NCI-H2107 treated with DMSO at 0.1 percent for 48 hours (cell line): ENCODE data around the gene HYAL4.
"Not testable (repeated sequence)": the region's sequence is repeated elsewhere in the genome, so short reads cannot be mapped to it uniquely, and the experiment has no call there.

Source experiments
- DNase-seq: peaks from one replicate; lab custom pipeline; 2025; ENCODE audit not compliant: unreplicated experiment; lab: John Stamatoyannopoulos, UW

The HYAL4 gene, protein sequence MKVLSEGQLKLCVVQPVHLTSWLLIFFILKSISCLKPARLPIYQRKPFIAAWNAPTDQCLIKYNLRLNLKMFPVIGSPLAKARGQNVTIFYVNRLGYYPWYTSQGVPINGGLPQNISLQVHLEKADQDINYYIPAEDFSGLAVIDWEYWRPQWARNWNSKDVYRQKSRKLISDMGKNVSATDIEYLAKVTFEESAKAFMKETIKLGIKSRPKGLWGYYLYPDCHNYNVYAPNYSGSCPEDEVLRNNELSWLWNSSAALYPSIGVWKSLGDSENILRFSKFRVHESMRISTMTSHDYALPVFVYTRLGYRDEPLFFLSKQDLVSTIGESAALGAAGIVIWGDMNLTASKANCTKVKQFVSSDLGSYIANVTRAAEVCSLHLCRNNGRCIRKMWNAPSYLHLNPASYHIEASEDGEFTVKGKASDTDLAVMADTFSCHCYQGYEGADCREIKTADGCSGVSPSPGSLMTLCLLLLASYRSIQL

DNA sequence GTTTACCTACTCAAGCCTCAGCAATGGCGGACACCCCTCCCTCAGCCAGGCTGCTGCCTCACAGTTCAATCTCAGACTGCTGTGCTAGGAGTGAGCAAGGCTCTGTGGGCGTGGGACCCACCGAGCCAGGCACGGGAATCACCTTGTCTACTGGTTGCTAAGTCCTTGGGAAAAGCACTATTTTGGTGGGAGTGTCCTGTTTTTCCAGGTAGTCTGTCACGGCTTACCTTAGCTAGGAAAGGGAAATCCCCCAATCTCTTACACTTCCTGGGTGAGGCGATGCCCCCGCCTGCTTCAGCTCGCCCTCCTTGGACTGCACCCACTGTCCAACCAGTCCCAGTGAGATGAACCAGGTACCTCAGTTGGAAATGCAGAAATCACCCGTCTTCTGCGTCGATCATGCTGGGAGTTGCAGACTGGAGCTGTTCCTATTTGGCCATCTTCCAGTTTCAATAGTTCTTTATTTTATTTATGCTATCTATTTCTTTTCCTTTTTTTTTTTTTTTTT is at the start of gene HYAL4:
TSS of gene HYAL4 (plus strand) at position 458 of the 508 bp plus-strand sequence. CDS start 23,105 bp downstream, outside the sequence.
- DNase-seq: no peak

DNA sequence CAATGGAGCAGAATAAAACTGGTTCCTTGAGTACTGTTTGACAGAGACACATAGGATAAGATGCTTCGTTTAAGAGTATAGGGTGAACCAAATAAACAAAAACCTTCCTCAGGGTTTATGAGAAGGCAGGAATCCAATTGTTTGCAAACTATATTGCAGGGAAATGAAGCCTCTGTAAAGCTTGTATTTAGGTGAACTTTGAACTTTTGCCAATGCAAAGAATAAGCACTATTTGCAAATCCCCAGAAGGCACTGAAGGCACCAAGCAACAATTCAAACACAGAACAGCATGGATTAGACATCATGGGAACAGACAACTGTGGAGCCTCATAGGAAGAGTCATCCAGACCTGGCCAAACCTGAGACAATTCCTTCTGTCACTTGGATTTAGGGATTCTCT is 49.1 kb upstream of the HYAL4 start:
- DNase-seq: no peak

DNA sequence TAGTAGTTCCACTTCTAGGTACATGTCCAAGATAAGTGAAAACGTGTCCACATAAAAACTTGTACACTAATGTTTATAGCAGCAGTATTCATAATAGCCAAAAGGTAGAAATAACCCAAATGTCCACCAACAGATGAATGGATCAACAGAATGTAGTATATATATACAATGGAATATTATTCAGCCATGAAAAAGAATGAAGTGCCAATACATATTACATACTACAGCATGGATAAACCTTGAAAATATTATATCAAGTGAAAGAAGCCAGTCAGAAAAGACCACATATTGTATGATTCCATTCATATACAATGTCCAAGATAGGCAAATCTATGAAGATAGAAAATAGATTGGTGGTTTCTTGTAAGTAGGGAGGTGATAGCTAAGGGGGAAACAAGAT is 48.4 kb upstream of the HYAL4 start:
- DNase-seq: no peak

DNA sequence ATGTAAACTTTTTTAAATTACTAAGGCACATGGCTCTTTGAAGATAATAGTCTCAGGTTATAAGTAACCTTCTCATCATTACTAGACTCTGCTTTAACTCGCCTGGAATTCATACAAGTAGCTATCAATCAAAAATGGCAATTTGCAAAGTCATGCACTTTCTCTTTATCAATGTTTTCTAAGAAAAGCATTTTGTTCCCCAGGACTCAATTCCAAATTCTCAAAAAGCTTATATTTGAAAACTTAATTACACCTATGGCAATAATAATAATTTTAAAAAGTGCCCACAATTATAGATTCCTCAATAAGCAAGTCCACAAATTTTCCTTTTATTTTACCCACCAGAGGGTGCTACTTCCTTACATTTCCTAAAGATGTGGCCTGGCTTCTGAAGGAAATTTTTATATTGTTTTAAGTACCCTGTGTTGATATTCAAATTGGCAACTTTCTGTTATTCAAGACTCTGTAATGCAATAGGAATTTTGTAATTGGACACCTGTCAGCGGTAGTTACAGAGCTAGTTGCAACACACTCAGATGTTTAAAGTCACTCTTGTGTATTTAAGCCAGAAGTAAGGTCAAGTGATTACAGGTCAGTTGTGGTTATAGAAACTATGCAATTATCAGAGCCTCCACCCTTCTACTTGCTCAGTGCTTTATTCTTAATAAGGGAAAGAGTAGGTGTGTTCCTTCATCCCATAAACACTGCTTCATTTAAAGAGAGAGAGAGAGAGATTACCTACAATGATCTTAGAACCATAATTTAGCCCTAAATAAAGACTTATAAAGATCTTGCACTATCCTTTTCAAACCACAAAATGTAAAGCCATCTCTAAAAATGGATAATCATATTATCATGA is 47.1 kb upstream of the HYAL4 start:
- DNase-seq: peak; percentile 77

DNA sequence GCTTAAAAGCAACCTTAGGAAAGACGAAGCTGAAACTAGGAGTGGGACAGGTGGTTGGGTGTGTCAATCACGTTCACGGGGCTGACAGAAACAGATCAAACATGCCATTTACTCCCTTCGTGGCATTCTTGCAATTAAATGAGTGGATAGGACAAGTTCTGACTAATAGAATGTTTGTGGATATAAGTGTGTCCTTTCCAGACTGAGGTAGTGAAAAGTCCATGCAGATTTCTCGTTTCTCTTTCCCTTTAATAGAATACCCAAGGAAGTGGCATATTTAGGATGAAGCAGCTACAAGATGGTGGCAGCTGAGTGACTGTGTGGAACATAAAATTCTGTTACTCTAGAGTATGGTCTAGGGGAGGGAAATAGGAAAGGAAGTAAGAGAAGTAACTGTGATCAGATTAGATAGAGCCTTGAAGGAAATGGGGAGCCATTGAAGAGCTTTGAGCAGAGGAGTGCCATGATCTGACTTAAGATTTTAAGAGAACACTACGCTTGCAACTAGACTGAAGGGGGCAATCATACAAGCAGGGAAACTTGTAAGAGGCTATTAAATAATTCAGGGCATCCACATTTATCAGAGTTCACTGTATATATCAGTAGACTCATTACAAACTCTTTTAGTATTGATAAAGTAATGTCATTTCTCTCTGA is 46.3 kb upstream of the HYAL4 start:
- DNase-seq: no peak

DNA sequence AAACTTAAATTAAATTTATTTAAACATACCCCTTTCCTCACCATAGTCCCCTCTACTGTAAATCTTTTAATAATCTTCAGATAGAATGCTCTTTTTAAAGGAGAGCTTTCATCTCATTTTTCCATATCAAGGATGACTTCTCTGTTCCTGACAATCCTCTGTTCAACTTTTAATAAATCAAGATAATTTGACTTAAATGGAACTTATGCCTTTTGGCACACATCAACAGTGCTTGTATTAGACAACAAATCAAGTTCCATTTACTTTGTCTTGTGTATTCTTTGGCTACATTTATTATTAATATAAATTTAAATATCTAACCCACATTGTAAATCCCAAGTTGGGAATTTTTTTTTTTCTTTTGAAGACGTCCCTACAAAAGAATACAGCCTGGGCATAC is 42.7 kb upstream of the HYAL4 start:
- DNase-seq: no peak

DNA sequence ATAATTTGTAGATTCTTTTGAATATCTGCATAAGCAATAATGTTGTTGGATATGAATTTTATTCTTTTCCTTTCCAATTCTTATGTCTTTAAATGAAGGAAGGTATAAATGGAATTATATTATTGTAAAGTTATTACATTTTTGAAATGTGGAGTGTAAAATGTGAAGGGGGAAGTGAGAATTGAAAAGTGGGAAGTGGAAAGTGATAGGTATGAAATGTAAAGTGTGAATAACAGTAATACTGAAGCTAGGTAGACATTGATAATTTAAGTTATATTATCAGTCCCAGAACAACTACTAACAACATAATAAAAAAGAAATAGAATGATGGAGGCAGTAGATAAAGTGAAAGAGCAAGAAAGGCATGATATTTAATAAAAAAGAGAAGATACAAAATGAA is 39.7 kb upstream of the HYAL4 start:
- DNase-seq: no peak

DNA sequence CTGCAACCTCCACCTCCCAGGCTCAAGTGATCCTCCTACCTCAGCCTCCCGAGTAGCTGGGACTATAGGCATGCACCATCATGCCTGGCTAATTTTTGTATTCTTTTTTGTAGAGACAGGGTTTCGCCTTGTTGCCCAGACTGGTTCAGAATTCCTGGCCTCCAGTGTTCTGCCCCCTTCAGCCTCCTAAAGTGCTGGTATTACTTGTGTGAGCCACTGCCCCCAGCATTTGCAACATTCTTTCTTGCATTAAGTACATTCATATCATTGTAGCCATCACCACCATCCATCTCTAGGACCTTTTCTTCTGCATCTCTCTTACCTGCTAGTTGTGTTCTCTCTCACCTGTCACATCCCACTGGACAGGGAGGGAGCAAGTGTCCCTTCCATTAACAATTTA is 35.5 kb upstream of the HYAL4 start:
- no peak for DNase-seq

DNA sequence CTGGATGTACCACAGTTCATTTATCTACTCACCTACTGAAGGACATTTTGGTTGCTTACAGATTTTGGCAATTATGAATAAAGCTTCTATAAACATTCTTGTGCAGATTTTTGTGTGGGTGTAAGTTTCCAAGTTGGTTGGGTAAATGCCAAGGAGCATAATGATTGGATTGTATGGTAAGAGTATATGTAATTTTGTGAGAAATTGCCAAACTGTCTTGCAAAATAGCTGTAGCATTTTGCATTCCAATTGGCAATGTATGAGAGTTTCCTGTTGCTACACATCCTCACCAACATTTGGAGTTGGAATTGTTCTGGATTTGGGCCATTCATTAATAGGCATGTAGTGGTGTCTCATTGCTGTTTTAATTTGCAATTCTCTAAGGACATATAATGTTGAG is 33.9 kb upstream of the HYAL4 start:
- DNase-seq: no peak

DNA sequence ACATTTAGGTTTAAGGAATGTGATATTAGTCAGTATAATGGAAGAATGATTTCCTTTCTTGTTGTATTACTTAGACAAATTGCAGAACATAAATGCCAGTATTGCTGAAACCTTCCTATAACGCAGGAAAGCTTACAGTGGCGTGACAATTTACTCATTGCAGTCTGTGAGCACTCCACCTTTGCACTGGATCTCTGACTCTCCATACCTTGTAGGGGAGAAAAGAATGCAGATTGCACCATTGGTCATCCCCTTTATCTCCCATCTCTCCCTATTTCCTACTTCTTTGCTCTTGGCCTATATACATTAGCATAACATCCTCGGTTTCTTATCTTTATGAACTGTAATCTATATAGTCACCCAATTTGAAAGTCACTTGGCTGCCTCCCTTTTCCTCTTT is 28.1 kb upstream of the HYAL4 start:
- no peak for DNase-seq

DNA sequence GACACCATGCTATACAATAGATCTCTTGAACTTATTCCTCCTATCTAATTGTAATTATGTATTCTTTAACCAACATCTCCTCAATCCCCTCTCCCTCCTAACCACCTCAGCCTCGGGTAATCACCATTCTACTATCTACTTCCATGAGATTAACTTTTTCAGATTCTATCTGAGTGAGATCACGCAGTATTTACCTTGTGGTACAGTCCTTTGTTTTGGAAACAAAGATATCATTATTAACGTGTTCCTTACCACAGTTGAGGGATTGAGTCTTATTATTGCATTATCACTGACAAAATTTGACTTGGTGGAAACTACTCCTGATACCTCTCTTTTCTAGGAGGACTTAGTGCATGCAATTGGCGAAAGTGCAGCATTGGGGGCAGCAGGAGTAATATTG is 26.0 kb upstream of the HYAL4 start:
- DNase-seq: no peak

DNA sequence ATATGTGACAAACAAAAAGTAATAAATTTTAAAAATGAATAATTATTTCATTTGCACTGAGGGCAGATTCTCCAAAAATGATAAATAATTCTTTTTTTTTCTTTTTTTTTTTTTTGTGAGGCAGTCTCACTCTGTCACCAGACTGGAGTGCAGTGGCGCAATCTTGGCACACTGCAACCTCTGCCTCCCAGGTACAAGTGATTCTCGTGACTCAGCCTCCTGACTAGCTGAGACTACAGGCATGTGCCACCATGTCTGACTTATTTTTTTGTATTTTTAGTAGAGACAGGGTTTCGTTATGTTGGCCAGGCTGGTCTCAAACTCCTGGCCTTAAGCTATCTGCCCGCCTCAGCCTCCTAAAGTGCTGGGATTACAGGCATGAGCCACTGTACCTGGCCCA is 25.2 kb upstream of the HYAL4 start:
- DNase-seq: not testable (repeated sequence)

DNA sequence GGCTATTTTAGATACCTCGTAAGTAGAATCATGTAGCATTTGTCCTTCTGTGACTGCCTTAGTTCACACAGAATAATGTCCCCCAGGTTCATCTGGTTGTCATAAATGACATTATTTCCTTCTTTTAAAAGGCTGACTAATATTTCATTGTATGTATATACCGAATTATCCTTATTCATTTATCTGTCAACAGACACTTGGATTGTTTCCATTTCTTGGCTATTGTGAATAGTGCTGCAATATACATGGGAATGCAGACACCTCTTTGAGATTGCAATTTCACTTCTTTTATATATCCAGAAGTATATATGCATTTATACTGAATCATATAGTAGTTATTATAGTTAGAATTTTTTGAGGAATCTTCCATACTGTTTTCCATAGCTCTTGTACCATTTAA is 24.1 kb upstream of the HYAL4 start:
- DNase-seq: no peak

DNA sequence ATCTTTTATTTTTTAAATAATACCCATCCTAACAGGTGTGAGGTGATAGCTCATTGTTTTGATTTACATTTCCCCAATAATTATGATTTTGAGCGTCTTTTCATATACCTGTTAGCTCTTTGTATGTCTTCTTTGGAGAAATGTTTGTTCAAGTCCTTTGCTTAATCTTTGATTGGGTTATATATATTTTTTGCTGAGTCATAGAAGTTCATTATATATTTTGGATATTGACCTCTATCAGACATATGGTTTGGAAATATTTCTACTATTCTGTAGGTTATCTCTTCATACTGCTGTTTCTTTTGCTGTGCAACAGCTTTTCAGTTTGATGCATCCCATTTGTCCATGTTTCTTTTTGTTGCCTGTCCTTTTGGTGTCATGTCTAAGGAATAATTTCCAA is 23.6 kb upstream of the HYAL4 start:
- no peak for DNase-seq

DNA sequence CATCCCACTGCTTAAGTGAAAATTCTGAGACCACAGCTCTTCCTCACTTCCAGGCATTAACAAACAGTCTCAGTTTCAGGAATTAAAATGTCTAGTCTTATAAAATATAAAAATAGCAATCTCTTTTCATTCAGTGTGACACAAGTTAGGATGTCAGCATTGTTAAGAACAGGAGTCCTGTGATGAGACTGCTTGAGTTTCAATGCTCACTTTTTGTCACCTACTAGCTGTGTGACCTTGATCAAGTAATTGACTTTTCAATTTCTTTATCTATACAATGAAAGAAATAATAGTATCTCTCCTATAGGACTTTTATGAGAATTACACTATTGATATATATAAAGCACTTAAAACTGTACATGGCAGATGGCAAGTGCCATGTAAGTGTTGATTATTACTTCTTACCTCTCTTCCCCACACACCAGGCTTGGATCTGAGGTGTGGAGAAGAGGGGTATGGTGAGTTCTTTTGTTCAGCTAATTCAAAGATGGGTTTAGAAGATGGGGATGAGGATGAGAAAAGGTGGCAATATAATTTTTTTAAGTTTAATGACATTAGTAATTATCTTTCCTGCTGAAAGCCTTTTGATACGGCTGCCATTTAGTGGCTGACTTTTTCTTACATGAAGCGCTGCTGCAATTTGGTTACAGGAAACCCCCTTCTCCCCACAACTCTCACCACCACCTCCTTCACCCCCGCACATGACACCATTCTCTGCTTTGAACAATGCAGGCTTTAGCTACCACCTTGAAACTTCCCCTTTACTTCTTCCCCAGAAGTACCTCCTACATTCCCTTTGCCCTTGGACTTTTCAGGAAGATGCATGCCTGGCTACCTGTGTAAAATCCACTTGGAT is 20.8 kb upstream of the HYAL4 start:
- no peak for DNase-seq

DNA sequence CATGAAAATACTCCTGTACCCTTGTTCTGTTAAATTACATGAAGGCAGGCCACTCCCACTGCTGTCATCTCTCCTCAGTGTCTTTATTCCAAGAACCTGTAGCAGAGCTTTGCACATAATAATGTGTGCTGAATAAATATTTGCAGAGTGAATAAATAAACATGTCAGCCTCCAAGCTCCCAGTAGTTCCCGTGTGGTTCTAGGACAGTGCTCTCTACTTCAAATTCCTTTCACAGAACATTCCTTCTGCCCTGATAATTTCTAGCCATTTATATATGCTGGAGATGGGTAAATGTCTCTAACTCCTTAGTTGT is 20.3 kb upstream of the HYAL4 start:
- no peak for DNase-seq

DNA sequence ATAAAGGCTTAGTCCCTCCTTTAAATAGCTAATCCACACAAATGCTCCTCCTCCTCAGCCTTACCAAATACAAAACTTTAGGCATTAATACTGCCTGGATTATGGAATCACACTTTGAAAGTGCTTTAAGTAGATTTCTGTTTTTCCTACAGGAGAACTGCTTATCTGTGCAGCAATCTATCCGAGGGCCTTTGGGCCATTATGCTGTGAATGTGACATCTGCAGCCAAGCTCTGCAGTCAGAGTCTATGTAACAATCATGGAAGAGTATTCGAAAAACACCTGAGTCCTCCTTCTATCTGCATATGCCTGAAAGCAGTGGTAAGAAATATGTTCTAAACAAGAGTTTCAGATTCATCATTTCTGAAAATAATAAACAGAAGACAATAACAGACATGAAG is 16.2 kb upstream of the HYAL4 start:
- DNase-seq: no peak

DNA sequence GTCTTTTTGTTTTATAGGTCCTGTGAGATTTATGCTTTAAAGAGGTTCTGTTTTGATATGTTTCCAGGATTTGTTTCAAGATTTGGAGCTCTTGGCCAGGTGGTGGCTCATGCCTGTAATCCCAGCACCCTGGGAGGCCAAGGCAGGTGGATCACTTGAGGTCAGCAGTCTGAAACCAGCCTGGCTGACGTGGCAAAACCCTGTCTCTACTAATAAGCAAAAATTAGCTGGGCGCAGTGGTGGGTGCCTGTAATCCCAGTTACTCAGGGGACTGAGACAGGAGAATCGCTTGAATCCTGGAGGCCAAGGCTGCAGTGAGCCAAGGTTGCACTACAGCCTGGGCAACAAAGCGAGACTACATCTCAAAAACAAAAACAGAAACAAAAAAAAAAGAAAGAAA is 8.3 kb upstream of the HYAL4 start:
- no peak for DNase-seq

DNA sequence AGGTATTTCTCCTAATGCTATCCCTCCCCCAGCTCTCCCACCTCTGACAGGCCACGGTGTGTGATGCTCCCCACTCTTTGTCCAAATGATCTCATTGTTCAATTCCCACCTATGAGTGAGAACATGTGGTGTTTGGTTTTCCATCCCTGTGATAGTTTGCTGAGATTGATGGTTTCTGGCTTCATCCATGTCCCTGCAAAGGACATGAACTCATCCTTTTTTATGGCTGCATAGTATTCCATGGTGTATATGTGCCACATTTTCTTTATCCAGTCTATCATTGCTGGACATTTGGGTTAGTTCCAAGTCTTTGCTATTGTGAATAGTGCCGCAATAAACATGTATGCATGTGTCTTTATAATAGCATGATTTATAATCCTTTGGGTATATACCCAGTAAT is 5.9 kb upstream of the HYAL4 start:
- not testable (repeated sequence) for DNase-seq

DNA sequence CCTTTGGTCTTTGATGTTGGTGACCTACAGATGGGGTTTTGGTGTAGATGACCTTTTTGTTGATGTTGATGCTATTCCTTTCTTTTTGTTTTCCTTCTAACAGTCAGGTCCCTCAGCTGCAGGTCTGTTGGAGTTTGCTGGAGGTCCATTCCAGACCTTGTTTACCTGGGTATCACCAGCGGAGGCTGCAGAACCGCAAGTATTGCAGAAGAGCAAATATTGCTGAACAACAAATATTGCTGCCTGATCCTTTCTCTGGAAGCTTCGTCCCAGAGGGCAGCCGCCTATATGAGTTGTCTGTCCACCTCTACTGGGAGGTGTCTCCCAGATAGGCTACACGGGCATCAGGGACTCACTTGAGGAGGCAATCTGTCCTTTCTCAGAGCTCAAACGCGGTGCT is 827 bp upstream of the HYAL4 start:
- DNase-seq: not testable (repeated sequence)

DNA sequence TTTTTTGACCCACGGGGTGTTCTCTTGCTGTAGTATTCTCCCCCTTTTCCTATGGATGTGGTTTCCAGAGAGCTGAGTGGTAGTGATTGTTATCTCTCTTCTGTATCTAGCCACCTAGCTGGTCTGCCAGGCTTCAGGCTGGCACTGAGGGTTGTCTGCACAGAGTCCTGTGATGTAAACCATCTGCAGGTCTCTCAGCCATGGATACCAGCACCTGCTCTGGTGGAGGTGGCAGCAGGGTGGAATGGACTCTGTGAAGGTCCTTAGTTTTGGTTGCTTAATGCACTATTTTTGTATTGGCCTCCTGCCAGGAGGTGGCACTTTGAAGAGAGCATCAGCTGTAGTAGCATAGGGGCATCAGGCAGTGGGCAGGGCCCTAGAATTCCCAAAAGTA is 851 bp downstream of the HYAL4 start:
- no peak for DNase-seq
